ENCODE data around the gene CPT1A. TPM values are rescaled to one million over a fixed set of nuclear protein-coding genes. Genes with fewer than 3 reads are reported as not detected.
"Not testable (repeated sequence)": the region's sequence is repeated elsewhere in the genome, so short reads cannot be mapped to it uniquely, and the experiment has no call there.

CPT1A gene
- 10 to 100 TPM; 23.0 to 41.3 TPM for total RNA-seq

- ATAC-seq (peak; percentile 52 to 62), DNase-seq (ENCODE audit: low spot score in 2 of 2) (peak; percentile 77 to 80)
- no peaks in the 10 kb centered on the region for H3K36me3 Mint-ChIP-seq
- no peaks in the 10 kb centered on the region for H3K9me3 Mint-ChIP-seq
- peak within 1 kb of the TSS in 1 of 2 donors; percentile 79 for H3K27ac Mint-ChIP-seq
These were observed at the start of gene CPT1A for GRCh38 chr11:68841718-68842426. TSS of gene CPT1A (minus strand) at chr11:68841916. CDS start at chr11:68815474, 26,442 bp downstream.

- ATAC-seq = no peak
- DNase-seq (ENCODE audit: low spot score in 2 of 2) = no peak
- Mint-ChIP-seq H3K36me3 (peaks cover 0 to 16% of the 10 kb centered on the region in 2 donors), H3K9me3 (no peaks in the 10 kb centered on the region), H3K27ac (peak overlapping the region; percentile 2 to 9)
These were observed 48.9 kb upstream of the CPT1A start for GRCh38 chr11:68890490-68891231.

GRCh38 chr11:68889948-68890446 is 48.3 kb upstream of the CPT1A start:
- ATAC-seq = no peak
- Mint-ChIP-seq H3K27ac (peak overlapping the region in 1 of 2 donors; percentile 2), H3K36me3 (peaks cover 0 to 16% of the 10 kb centered on the region in 2 donors), H3K9me3 (no peaks in the 10 kb centered on the region)
- no peak for DNase-seq (ENCODE audit: low spot score in 2 of 2)

- not testable (repeated sequence) for DNase-seq (ENCODE audit: low spot score in 2 of 2); H3K9me3 Mint-ChIP-seq; ATAC-seq; H3K36me3 Mint-ChIP-seq; H3K27ac Mint-ChIP-seq
These were observed 43.1 kb upstream of the CPT1A start for GRCh38 chr11:68884827-68885226.

GRCh38 chr11:68882391-68882790 is 40.7 kb upstream of the CPT1A start:
- Mint-ChIP-seq H3K27ac (no peak overlapping the region), H3K36me3 (no peaks in the 10 kb centered on the region), H3K9me3 (no peaks in the 10 kb centered on the region)
- no peak for ATAC-seq
- DNase-seq (ENCODE audit: low spot score in 2 of 2) = no peak

GRCh38 chr11:68881320-68881719 is 39.6 kb upstream of the CPT1A start:
- no peak for ATAC-seq
- H3K9me3 Mint-ChIP-seq = no peaks in the 10 kb centered on the region
- DNase-seq (ENCODE audit: low spot score in 2 of 2) = no peak
- no peak overlapping the region for H3K27ac Mint-ChIP-seq
- H3K36me3 Mint-ChIP-seq = no peaks in the 10 kb centered on the region

- Mint-ChIP-seq H3K36me3 (no peaks in the 10 kb centered on the region), H3K9me3 (no peaks in the 10 kb centered on the region), H3K27ac (no peak overlapping the region)
- ATAC-seq = no peak
- DNase-seq (ENCODE audit: low spot score in 2 of 2) = no peak
These were observed 39.1 kb upstream of the CPT1A start for GRCh38 chr11:68880851-68881250.

GRCh38 chr11:68878022-68878421 is 36.3 kb upstream of the CPT1A start:
- peak overlapping the region in 1 of 2 donors; percentile 74 for H3K27ac Mint-ChIP-seq
- H3K9me3 Mint-ChIP-seq = no peaks in the 10 kb centered on the region
- H3K36me3 Mint-ChIP-seq = no peaks in the 10 kb centered on the region
- no peak for DNase-seq (ENCODE audit: low spot score in 2 of 2)
- no peak for ATAC-seq

GRCh38 chr11:68872216-68873003 is 30.7 kb upstream of the CPT1A start:
- DNase-seq (ENCODE audit: low spot score in 2 of 2) (no peak), ATAC-seq (no peak)
- H3K27ac Mint-ChIP-seq = no peak overlapping the region
- H3K36me3 Mint-ChIP-seq = peaks cover 0 to 7% of the 10 kb centered on the region in 2 donors
- no peaks in the 10 kb centered on the region for H3K9me3 Mint-ChIP-seq

- no peaks in the 10 kb centered on the region for H3K9me3 Mint-ChIP-seq
- no peak for ATAC-seq
- peaks cover 0 to 7% of the 10 kb centered on the region in 2 donors for H3K36me3 Mint-ChIP-seq
- no peak overlapping the region for H3K27ac Mint-ChIP-seq
- no peak for DNase-seq (ENCODE audit: low spot score in 2 of 2)
These were observed 28.8 kb upstream of the CPT1A start for GRCh38 chr11:68870470-68870869.

GRCh38 chr11:68868221-68868835 is 26.6 kb upstream of the CPT1A start:
- ATAC-seq (no peak), DNase-seq (ENCODE audit: low spot score in 2 of 2) (no peak)
- Mint-ChIP-seq H3K9me3 (no peaks in the 10 kb centered on the region), H3K36me3 (peaks cover 7 to 8% of the 10 kb centered on the region in 2 donors), H3K27ac (no peak overlapping the region)

GRCh38 chr11:68867066-68867465 is 25.4 kb upstream of the CPT1A start:
- peaks cover 7 to 8% of the 10 kb centered on the region in 2 donors for H3K36me3 Mint-ChIP-seq
- H3K9me3 Mint-ChIP-seq = no peaks in the 10 kb centered on the region
- no peak for DNase-seq (ENCODE audit: low spot score in 2 of 2)
- H3K27ac Mint-ChIP-seq = no peak overlapping the region
- ATAC-seq = no peak

- no peak overlapping the region for H3K27ac Mint-ChIP-seq
- DNase-seq (ENCODE audit: low spot score in 2 of 2) (no peak), ATAC-seq (no peak)
- peaks cover 7 to 8% of the 10 kb centered on the region in 2 donors for H3K36me3 Mint-ChIP-seq
- no peaks in the 10 kb centered on the region for H3K9me3 Mint-ChIP-seq
These were observed 23.5 kb upstream of the CPT1A start for GRCh38 chr11:68865241-68865640.

GRCh38 chr11:68863553-68864265 is 22.0 kb upstream of the CPT1A start:
- Mint-ChIP-seq H3K9me3 (no peaks in the 10 kb centered on the region), H3K27ac (no peak overlapping the region), H3K36me3 (peaks cover 0 to 8% of the 10 kb centered on the region in 2 donors)
- no peak for DNase-seq (ENCODE audit: low spot score in 2 of 2)
- no peak for ATAC-seq

GRCh38 chr11:68862421-68862820 is 20.7 kb upstream of the CPT1A start:
- Mint-ChIP-seq H3K27ac (no peak overlapping the region), H3K36me3 (peaks cover 0 to 8% of the 10 kb centered on the region in 2 donors), H3K9me3 (no peaks in the 10 kb centered on the region)
- DNase-seq (ENCODE audit: low spot score in 2 of 2) (no peak), ATAC-seq (no peak)

- H3K27ac Mint-ChIP-seq = no peak overlapping the region
- no peaks in the 10 kb centered on the region for H3K9me3 Mint-ChIP-seq
- peaks cover 0 to 6% of the 10 kb centered on the region in 2 donors for H3K36me3 Mint-ChIP-seq
- ATAC-seq = no peak
- DNase-seq (ENCODE audit: low spot score in 2 of 2) = no peak
These were observed 17.4 kb upstream of the CPT1A start for GRCh38 chr11:68859123-68859522.

Data from activated naive CD4-positive, alpha-beta T cell treated with anti-CD3 and anti-CD28 coated beads, Interleukin-2, amount 50 U/mL, for 72 hours (primary cell).